ENCODE results near the gene OMD.

The OMD gene

GRCh38 chr9:92393686-92394085, 30.6 kb downstream of the OMD start:
- no peak overlapping the region for H2AFZ ChIP-seq (ENCODE audit: low read length)
- no peak for DNase-seq
- no peak overlapping the region for H3K27ac ChIP-seq (ENCODE audit: low read length)
- no peaks in the 10 kb centered on the region for H3K27me3 ChIP-seq (replicated peaks; ENCODE audit: insufficient read depth, low read length)
- TF ChIP-seq CTCF (IDR thresholded peaks at IDR 0.05; ENCODE audit: low read length) (no peak), EZH2phosphoT487 (IDR thresholded peaks at IDR 0.05; ENCODE audit: low read length) (no peak), EZH2 (optimal IDR thresholded peaks at IDR 0.05; ENCODE audit: low read depth, low read length) (no peak)
- no peaks in the 10 kb centered on the region for H4K20me1 ChIP-seq (ENCODE audit: insufficient read depth, low read length)
- no peaks in the 10 kb centered on the region for H3K9me3 ChIP-seq (replicated peaks; ENCODE audit: insufficient read depth, low read length)
- no peak overlapping the region for H3K4me3 ChIP-seq (ENCODE audit: low read length)
- no peaks in the 10 kb centered on the region for H3K4me1 ChIP-seq (ENCODE audit: low read length)
- H3K9me2 ChIP-seq (replicated peaks; ENCODE audit: insufficient read depth, low read length), result no peaks in the 10 kb centered on the region
- H3K79me2 ChIP-seq (ENCODE audit: low read length), result no peaks in the 10 kb centered on the region
- no peak overlapping the region for H3K4me2 ChIP-seq (ENCODE audit: low read depth, low read length)
- H3F3A ChIP-seq (ENCODE audit: insufficient read depth, low read length), result no peaks in the 10 kb centered on the region
- no peak overlapping the region for H3K9ac ChIP-seq (ENCODE audit: low read length)
- no peaks in the 10 kb centered on the region for H3K36me3 ChIP-seq (replicated peaks; ENCODE audit: insufficient read depth, low read length)

GRCh38 chr9:92392690-92393089, 31.6 kb downstream of the OMD start:
- H3K27ac ChIP-seq (ENCODE audit: low read length), result no peak overlapping the region
- H3K79me2 ChIP-seq (ENCODE audit: low read length), result no peaks in the 10 kb centered on the region
- H4K20me1 ChIP-seq (ENCODE audit: insufficient read depth, low read length), result no peaks in the 10 kb centered on the region
- no peak overlapping the region for H3K4me2 ChIP-seq (ENCODE audit: low read depth, low read length)
- no peaks in the 10 kb centered on the region for H3K27me3 ChIP-seq (replicated peaks; ENCODE audit: insufficient read depth, low read length)
- H3K9me2 ChIP-seq (replicated peaks; ENCODE audit: insufficient read depth, low read length), result no peaks in the 10 kb centered on the region
- no peak overlapping the region for H2AFZ ChIP-seq (ENCODE audit: low read length)
- DNase-seq, result no peak
- H3K4me3 ChIP-seq (ENCODE audit: low read length), result no peak overlapping the region
- no peaks in the 10 kb centered on the region for H3K36me3 ChIP-seq (replicated peaks; ENCODE audit: insufficient read depth, low read length)
- H3K4me1 ChIP-seq (ENCODE audit: low read length), result no peaks in the 10 kb centered on the region
- no peaks in the 10 kb centered on the region for H3K9me3 ChIP-seq (replicated peaks; ENCODE audit: insufficient read depth, low read length)
- H3K9ac ChIP-seq (ENCODE audit: low read length), result no peak overlapping the region
- no peak for TF ChIP-seq EZH2phosphoT487 (IDR thresholded peaks at IDR 0.05; ENCODE audit: low read length)
- TF ChIP-seq EZH2 (optimal IDR thresholded peaks at IDR 0.05; ENCODE audit: low read depth, low read length), result no peak
- TF ChIP-seq CTCF (IDR thresholded peaks at IDR 0.05; ENCODE audit: low read length), result no peak
- H3F3A ChIP-seq (ENCODE audit: insufficient read depth, low read length), result no peaks in the 10 kb centered on the region

DNA sequence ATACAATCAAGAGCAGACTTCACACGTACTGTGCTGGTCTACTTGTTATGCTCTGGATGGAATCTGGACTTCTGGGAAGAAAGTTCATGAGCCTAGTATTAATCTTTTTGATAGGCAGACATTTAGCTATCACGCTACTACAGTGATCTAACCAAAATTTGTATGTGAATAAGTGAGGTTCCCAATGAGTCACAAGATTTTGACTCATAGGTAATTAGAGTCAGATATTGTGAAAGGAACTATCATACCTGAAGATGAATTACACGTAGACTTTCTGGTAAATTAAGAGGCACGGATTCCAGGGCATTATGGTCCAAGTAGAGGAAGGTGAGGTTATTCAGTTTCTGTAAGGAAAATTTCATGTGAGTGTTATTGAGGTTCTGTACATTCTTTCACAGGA, 38.3 kb downstream of the OMD start:
- H3K9ac ChIP-seq (ENCODE audit: low read length), result no peak overlapping the region
- no peaks in the 10 kb centered on the region for H3F3A ChIP-seq (ENCODE audit: insufficient read depth, low read length)
- H3K36me3 ChIP-seq (replicated peaks; ENCODE audit: insufficient read depth, low read length), result no peaks in the 10 kb centered on the region
- TF ChIP-seq CTCF (IDR thresholded peaks at IDR 0.05; ENCODE audit: low read length) (no peak), EZH2 (optimal IDR thresholded peaks at IDR 0.05; ENCODE audit: low read depth, low read length) (no peak), EZH2phosphoT487 (IDR thresholded peaks at IDR 0.05; ENCODE audit: low read length) (no peak)
- DNase-seq, result no peak
- no peaks in the 10 kb centered on the region for H3K9me3 ChIP-seq (replicated peaks; ENCODE audit: insufficient read depth, low read length)
- H3K27ac ChIP-seq (ENCODE audit: low read length), result no peak overlapping the region
- H3K9me2 ChIP-seq (replicated peaks; ENCODE audit: insufficient read depth, low read length), result no peaks in the 10 kb centered on the region
- H4K20me1 ChIP-seq (ENCODE audit: insufficient read depth, low read length), result no peaks in the 10 kb centered on the region
- H3K4me2 ChIP-seq (ENCODE audit: low read depth, low read length), result no peak overlapping the region
- no peak overlapping the region for H3K4me3 ChIP-seq (ENCODE audit: low read length)
- H3K27me3 ChIP-seq (replicated peaks; ENCODE audit: insufficient read depth, low read length), result no peaks in the 10 kb centered on the region
- no peaks in the 10 kb centered on the region for H3K4me1 ChIP-seq (ENCODE audit: low read length)
- H3K79me2 ChIP-seq (ENCODE audit: low read length), result no peaks in the 10 kb centered on the region
- no peak overlapping the region for H2AFZ ChIP-seq (ENCODE audit: low read length)

All from MM.1S (cell line).